ENCODE measurements around the gene HMG20B.
"Not testable (repeated sequence)": the region's sequence is repeated elsewhere in the genome, so short reads cannot be mapped to it uniquely, and the experiment has no call there.

Gene HMG20B

DNA sequence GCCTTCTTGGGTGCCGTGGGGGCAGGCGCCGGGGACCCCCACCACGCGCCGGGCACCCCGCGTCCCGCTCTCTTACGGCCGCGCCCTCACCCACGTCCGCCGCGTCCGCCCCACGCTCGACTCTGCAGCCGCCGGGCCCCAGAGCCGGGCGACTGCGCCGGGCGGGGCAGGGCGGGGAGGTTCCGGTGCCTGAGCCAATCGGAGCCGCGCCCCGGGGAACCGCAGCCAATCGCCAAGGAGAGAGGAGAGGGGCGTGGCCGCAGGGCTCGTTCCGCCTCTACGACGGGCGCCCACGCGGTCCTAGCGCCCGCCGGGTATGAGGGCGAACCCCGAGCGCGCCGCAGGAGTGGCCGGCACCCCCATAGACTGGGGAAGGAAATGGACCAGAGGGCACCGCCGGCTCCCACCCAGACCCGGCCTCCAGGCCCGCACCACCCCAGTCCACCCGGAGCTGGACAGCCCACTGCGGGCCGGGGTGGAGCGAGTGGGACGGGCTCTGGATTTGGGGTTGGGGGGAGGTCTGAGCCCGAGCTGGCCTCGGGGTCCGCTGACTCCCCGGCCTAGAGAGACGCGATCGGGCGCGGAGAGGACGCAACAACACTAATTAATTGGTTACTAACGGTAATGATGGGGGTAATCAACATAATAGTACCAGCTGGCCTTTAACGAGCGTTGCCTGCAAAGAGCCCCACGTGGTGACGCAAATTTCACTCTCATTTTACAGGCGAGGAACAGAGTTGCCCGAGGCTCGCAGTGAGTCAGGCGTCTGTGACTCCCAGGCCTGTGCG, 15.1 kb upstream of the HMG20B start, which contains the start of gene MFSD12:
TSS of gene MFSD12 (minus strand) at position 126 of the 788 bp plus-strand sequence. CDS start 183 bp downstream, outside the sequence.
- peak; percentile 94 for DNase-seq

DNA sequence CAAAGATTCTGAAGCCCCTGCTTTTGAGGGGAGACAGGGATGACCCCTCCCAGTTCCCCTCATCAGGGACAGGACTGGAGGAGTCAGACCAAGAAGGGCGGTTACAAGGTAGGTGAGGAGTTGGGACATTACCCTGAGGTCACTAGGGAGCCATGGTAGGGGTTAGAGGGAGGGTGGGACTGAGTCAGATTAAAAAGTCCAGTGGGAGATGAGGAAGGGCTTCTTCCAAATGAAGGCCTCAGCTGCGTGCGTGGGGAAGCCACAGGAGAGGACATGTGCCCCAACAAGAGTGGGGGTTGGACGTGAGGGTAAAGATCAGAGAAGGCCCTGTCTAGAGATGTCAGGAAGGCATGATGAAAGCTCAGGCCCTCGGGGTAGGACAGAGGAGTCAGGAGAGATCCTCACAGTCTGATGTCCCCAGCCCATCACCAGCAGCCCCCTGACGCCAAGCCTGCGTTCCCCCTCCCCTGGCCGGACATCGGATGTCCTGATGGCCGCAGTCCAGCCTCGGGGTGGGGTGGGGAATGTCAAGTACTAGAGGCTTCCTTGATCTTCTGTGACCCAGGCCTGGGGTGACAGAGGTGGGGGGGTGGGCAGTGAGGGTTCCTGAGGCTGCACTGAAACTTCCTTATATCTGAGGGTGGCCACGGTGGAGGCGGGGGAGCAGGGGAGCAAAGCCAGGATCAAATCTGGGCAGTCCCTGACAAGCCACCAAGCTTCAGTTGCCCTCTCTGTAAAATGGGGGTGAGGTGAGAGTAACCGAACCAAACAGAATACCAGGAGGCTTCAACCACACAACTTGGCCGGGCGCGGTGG, 8.8 kb upstream of the HMG20B start:
- DNase-seq: no peak

DNA sequence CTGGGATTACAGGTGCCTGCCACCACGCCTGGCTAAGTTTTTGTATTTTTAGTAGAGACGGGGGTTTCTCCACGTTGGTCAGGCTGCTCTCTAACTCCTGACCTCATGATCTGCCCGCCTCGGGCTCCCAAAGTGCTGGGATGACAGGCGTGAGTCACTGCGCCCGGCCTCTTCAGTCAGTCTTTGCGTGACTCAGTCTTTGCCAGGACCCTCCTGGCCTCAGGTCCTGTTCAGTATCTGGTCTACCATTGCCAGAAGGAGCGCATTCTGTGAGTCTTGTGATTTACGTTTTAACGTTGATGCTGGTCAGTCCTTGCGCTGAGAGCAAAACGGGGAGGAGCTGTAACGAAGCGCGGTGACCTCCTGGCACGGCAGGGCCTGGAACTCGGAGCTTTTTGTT, 7.6 kb upstream of the HMG20B start:
- no peak for DNase-seq

DNA sequence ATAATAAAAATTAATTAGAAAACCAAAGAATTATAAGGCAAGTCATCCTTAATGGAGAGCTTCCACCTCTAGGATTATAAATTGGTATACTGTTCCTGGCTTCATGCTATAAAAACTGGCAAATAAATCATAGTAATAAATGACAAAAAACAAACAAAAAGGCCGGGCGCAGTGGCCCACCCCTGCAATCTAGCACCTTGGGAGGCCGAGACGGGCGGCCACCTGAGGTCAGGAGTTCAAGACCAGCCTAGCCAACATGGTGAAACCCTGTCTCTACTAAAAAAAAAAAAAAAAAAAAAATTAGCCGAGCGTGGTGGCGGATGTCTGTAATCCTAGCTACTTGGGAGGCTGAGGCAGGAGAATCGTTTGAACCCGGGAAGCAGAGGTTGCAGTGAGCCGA, 2.7 kb upstream of the HMG20B start:
- not testable (repeated sequence) for DNase-seq

DNA sequence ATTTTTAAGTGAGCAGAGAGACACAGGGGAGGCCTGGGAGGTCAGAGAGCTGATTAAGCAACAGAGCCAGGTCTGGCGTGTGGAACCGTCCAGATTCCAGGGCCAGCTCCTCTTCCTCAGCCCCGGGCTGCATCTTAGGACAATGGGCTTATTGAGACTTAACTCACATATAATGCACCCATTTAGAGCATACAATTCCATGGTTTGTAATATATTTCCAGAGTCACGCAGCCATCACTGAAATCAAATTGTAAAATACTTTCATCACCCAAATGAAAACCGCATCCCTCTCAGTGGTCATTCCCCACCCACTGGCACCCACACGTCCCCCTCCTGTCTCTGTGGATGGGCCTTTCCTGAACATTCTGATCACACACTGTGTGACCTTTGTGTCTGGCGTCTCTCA, 2.1 kb upstream of the HMG20B start:
- DNase-seq: no peak

DNA sequence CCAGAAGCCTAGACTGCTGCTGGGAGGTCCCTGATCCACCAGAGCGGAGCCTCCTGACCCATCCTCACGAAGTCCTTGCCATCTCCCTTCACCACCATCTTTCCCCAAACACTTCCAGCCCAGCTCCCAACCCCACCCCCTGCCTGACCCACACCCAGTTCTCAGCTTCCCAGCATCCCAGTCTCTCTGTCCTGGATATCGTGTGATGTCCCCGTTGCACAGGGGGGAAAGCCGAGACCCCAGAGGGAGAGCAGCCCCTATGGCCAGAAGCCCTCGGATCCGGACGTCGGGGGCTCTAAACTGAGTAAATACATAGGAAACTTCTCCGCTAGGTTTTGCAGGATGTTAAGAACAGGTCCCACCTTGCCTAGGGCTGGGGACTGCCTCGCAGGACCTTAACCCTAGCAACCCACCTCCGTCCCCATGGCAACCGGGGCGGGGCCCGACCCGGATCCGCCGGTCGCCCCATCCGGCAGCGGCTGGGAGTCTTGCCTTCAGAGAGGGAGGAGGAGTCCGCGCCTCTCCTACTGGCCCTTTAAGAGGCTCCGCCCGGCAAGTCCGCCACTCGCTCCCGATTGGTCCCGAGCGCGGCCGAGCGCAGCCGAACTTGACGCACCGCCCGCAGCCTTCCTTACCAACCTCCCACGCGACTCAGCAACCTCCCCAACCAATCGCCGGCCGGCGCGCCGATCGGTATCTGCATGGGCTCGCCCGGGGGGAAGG, 451 bp upstream of the HMG20B start:
- peak; percentile 99 for DNase-seq

DNA sequence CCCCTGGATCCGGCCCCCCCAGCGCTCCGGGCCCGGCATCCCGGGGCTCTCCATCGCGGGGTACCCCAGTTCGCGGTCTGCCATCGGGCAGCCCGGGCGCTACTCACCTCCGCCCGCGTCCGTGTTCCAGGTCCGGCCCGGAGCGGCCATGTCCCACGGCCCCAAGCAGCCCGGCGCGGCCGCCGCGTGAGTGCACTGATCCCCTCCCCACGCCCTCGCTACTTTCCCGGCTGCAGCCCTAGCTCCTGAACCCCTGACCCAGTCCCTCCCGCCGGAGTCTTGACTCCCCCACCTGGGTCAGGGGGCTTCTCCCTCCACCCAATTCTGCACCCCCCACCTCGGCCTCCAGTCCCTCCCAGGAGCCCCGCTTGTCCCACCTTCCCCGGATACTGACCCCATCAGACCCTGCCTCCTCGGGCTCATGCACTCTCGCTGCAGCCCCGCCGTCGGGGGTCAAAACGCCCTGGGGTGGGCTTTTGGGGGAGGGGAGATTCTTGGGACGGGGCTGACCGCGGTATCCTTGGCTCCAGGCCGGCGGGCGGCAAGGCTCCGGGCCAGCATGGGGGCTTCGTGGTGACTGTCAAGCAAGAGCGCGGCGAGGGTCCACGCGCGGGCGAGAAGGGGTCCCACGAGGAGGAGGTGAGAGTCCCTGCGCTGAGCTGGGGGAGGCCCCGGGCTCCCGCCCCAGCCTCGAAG, 566 bp downstream of the HMG20B start:
- DNase-seq: no peak

DNA sequence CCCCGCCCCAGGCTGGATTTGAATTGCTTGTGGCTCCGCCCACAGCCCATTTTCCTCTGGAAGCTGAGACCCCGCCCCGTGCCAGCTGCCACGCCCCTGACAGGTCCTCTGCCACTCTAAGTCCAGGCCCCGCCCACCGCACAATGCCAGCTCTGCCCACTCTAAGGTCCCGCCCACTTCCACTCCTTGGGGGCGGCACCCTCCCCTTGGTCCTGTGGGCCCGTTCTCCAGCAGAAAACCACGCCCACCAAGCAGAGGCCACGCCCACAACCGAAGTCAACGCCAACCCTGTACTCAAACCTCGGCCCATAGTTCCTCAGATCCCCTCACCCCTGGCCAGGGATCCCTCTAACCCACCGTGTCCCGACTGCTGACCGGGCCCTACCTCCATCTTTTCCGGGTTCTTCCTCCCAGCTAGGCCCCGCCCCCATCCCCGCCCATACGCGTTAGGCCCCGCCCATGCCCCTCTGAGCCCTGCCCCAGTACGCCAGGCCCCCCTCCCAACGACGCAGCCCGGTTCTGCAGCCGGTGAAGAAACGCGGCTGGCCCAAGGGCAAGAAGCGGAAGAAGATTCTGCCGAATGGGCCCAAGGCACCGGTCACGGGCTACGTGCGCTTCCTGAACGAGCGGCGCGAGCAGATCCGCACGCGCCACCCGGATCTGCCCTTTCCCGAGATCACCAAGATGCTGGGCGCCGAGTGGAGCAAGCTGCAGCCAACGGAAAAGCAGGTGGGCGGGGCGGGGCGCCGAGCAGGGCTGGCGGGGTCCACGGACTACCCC, 1.3 kb downstream of the HMG20B start:
- DNase-seq: peak; percentile 64

DNA sequence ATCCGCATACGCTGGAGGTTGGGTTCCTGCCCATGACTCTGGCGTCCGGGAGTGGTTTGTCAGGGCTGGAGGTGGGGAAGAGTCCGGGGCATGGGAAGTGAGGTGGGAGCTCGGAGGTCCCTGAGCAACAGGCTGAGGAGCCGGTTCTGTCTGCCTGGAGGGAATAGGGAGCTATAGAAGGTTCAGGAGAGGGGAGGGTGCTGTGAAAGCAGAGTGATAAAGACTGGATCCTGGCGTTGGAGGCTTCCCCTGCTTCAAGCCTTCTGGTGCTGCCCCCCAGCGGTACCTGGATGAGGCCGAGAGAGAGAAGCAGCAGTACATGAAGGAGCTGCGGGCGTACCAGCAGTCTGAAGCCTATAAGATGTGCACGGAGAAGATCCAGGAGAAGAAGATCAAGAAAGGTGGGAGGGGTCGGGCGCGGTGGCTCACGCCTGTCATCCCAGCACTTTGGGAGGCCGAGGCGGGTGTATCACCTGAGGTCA, 2.6 kb downstream of the HMG20B start:
- DNase-seq: no peak

DNA sequence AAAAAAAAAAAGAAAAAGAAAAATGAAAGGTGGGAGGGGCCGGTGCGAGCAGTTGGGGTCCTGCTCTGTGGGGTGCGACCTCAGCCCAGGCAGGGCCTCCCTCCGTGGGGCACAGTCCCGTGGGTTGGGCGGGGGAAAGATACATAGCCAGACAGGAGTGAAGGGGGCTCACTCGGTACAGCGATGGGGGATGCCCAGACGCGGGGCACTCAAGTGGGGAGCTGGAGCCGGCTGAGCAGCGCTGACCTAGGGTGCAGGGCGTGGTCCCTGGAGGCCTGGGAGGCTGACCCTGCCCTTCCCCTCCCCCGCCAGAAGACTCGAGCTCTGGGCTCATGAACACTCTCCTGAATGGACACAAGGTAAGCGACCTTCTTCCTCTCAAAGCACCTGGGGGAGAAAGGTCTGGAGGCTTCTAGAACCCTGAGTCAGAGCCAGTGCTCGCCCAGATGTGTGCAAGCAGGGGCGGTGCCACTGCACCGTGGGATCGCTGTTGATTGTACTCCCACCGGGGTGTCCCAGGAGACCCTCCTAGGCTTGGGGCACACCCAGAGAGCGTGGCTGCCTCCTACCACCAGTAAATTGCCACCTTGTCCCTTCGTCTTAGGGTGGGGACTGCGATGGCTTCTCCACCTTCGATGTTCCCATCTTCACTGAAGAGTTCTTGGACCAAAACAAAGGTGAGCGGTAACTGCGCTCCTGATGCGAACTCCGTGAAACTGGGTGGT, 3.4 kb downstream of the HMG20B start:
- no peak for DNase-seq

DNA sequence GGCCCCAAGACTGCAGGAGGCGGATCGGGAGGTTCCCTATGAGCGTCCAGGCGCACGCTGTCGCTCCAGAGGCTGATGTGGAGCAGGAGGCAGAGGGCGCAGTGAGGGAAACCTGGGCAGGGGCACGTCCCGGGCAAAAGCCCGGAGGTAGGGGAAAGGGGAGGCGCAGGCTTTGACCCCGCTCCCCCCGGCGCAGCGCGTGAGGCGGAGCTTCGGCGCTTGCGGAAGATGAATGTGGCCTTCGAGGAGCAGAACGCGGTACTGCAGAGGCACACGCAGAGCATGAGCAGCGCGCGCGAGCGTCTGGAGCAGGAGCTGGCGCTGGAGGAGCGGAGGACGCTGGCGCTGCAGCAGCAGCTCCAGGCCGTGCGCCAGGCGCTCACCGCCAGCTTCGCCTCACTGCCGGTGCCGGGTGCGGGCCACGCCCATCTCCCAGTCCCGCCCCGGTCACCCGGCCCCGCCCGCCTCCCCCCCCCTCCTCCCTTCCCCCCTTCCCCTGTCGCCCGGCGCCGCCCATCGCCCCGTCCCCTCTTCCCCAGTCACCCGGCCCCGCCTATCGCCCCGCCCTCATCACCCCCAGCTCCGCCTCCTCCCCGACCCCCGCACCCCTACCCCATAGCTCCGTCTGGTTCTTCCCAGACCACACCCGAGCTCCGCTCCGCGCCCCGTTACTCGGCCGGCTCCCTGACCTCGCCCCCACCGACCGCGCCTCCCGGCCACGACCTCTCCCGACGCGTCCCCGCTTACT, 4.1 kb downstream of the HMG20B start:
- no peak for DNase-seq

DNA sequence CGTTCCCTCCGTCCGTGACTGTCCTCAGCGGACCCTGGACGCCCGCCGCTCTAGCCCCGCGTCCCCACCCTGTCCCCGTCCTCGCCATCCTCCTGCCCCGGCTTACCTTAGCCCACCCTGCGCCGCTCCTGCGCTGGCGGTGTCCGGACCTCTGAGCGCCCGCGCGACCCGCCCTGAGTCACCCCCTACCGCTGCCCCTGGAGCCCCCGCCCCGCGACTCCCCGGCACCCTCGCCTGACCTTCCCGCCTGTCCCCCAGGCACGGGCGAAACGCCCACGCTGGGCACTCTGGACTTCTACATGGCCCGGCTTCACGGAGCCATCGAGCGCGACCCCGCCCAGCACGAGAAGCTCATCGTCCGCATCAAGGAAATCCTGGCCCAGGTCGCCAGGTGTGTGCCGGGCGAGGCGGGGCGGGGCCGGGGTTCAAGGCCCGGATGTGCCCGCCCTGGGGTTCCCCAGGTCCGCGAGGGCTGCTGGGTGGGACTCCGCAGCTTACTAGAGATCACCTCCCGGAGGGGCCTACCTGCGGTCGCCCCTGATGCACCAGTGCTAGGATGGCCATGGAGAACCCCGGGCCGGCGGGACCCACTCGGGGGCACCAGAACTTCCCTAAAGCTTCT, 5.1 kb downstream of the HMG20B start:
- DNase-seq: no peak

DNA sequence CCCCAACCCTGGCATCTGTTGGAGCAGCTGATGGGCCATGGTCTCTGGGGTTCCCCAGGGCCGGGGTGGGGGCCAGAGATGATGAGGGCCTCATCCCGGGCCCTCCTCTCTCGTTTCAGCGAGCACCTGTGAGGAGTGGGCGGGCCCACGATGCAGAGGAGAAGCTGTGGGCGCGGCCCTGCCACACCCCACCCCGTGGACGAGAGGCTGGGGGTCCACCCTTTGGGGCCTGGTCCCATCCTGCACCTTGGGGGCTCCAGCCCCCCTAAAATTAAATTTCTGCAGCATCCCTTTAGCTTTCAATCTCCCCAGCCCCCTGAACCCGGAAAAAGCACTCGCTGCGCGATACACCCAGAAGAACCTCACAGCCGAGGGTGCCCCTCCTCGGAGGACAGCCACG, 5.6 kb downstream of the HMG20B start:
- DNase-seq: no peak

DNA sequence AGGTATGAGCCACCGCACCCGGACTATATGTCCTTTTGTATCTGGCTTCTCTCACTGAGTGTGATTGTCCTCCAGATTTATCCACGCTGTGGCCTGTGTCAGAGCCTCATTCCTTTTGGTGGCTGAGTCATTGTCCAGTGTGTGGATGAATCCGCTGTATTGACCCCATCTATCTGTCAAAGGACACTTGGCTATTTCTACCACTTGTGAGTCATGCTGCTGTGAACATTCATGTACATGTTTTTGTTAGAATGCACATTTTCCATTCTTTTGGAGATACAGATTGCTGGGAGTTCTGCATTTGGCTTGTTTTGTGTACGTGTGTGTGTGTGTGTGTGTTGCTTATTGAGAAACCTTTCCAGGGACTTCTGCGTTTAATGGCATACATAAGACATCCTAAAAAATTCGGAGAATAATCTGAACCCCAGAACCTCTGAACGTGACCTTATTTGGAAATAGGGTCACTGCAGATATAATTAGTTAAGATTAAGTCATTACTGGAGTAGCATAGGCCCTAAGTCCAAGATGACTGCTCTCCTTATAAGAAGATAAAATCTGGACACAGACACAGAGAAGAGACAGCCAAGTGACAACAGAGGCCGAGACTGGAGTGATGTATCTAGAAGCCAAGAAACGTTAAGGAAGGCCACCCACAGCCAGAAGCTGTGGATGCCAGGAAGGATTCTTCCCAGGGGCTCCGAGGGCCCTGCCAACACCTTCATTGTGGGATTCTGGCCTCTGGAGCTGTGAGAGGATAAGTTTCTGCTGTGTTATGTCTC, 7.6 kb downstream of the HMG20B start:
- DNase-seq: no peak

DNA sequence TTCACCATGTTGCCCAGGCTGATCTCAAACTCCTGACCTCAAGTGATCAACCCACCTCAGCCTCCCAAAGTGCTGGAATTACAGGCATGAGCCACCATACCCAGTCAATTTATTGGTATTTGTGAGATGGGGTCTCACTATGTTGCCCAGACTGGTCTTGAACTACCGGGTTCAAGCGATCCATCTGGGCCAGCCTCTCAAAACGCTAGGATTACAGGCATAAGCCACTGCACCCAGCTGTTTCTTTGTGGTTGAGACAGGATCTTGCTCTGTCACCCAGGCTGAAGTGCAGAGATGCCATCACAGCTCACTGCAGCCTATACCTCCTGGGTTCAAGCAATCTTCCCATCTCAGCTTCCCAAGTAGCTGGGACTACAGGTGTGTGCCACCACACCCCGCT, 9.0 kb downstream of the HMG20B start:
- DNase-seq: not testable (repeated sequence)

DNA sequence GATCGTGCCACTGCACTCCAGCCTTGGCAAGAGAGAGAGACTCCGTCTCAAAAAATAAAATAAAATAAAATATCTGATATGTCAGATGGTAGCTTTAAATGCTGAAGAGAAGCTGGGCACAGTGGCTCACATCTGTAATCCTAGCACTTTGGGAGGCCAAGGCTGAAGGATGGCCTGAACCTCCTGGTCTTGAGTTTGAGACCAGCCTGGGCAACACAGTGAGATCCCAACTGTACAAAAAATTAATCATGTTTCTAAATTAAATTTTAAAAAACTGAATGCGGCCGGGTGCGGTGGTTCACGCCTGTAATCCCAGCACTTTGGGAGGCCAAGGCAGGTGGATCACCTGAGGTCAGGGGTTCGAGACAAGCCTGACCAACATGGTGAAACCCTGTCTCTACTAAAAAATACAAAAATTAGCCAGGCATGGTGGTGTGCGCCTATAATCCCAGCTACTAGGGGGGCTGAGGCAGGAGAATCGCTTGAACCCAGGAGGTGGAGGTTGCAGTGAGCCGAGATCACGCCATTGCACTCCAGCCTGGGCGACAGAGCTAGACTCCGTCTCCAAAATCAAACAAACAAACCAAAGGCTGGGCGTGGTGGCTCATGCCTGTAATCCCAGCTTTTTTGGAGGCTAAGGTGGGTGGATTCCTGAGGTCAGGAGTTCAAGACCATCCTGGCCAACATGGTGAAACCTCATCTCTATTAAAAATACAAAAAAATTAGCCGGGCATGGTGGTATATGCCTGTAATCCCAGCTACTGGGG, 11.5 kb downstream of the HMG20B start:
- DNase-seq: not testable (repeated sequence)

DNA sequence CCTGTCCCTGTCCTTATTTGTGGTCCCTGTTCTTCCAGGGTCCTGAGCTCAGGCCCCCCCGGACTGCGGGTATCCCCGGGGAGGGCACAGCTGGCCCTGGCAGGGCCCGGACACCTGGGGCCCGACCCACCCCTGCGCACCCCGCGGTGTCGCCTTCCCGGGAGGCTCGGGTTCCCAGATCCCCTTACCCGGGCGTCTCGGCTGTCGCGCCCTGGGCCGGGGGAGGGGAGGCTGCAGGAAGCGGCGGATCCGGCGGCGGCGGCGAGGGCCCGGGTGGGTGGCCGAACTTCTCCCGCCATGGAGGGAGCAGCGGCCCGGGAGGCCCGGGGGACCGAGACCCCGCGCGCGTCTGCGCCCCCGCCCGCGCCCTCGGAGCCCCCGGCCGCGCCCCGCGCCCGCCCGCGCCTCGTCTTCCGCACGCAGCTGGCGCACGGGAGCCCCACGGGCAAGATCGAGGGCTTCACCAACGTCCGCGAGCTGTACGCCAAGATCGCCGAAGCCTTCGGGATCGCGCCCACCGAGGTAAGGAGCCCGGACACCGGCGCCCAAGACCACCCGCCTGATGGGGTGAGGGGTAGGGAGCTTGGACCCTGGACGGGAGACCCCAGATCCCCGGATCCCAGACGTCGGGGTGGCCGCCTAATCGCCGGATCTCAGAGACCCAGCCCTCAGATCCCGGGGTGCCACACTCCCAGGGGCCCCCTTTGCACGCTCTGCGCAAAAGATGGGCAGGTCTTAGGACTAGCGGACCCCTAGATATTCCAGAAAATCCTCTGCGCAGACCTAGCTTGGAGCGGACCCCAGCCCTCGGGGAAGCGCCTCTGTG, 12.8 kb downstream of the HMG20B start, which contains the start of gene GIPC3:
TSS of gene GIPC3 (plus strand) at position 178 of the 826 bp plus-strand sequence. CDS start at position 298, 120 bp downstream.
- DNase-seq: no peak
